SK-N-SH treated with all-trans-retinoic acid at 6 μM for 48 hours (cell line): ENCODE data around the gene BATF3.
A peak's percentile ranks its signal among the peaks of the same experiment; 100 is the strongest.

ENCODE experiments used
- ATAC-seq: fragments of 200-7000 bp; cut with Tn5 transposase; 3 replicates; pipeline ENCODE4 v1.9.1; 2020; ENCODE audit warnings: mild to moderate bottlenecking, moderate library complexity
- ARNTL ChIP-seq: fragments of 450-650 bp; formaldehyde crosslinking; IDR thresholded peaks from 2 replicates; pipeline ENCODE4 v1.5.0; 2020; ENCODE audit warnings: low read depth, mild to moderate bottlenecking, moderate library complexity, borderline replicate concordance
- BACH2 ChIP-seq: fragments of 250-450 bp; sonication (Bioruptor Pico); IDR thresholded peaks from 2 replicates; pipeline ENCODE4 v1.9.0; 2021; ENCODE audit warnings: mild to moderate bottlenecking, borderline replicate concordance
- CSDC2 ChIP-seq: fragments of 250-450 bp; sonication (Bioruptor Pico); IDR thresholded peaks from 2 replicates; pipeline ENCODE4 v1.5.0; 2020; ENCODE audit warnings: mild to moderate bottlenecking, moderate library complexity
- ESRRG ChIP-seq: fragments of 250-450 bp; sonication (Bioruptor Pico); IDR thresholded peaks from 2 replicates; pipeline ENCODE4 v1.6.1; 2021; ENCODE audit warnings: mild to moderate bottlenecking
- GLIS3 ChIP-seq: fragments of 250-450 bp; sonication (Bioruptor Pico); IDR thresholded peaks from 2 replicates; pipeline ENCODE4 v1.5.0; 2020; ENCODE audit warnings: mild to moderate bottlenecking, moderate library complexity
- ISL1 ChIP-seq: fragments of 250-450 bp; sonication (Bioruptor Pico); IDR thresholded peaks from 2 replicates; pipeline ENCODE4 v2.1.2; 2022; ENCODE audit warnings: mild to moderate bottlenecking, moderate library complexity
- OSR1 ChIP-seq: fragments of 250-450 bp; sonication (Bioruptor Pico); IDR thresholded peaks from 2 replicates; pipeline ENCODE4 v1.8.0; 2022; ENCODE audit warnings: moderate library complexity, mild to moderate bottlenecking, inconsistent platforms
- POU6F1 ChIP-seq: fragments of 250-450 bp; sonication (Bioruptor Pico); IDR thresholded peaks from 2 replicates; pipeline ENCODE4 v1.8.0; 2021; ENCODE audit warnings: low read depth, mild to moderate bottlenecking, moderate library complexity, borderline replicate concordance
- PPARA ChIP-seq: fragments of 250-450 bp; sonication (Bioruptor Pico); IDR thresholded peaks from 2 replicates; pipeline ENCODE4 v1.5.0; 2020; ENCODE audit warnings: mild to moderate bottlenecking, borderline replicate concordance
- RARB ChIP-seq: fragments of 250-450 bp; sonication (Bioruptor Pico); IDR thresholded peaks from 2 replicates; pipeline ENCODE4 v1.8.0; 2021; ENCODE audit warnings: mild to moderate bottlenecking, moderate library complexity
- TCF4 ChIP-seq: fragments of 250-450 bp; sonication (Bioruptor Pico); IDR thresholded peaks from 2 replicates; pipeline ENCODE4 v1.8.0; 2021; ENCODE audit warnings: mild to moderate bottlenecking, moderate library complexity, borderline replicate concordance
- TOX ChIP-seq: fragments of 250-450 bp; sonication (Bioruptor Pico); IDR thresholded peaks from 2 replicates; pipeline ENCODE4 v1.8.0; 2021; ENCODE audit warnings: mild to moderate bottlenecking, moderate library complexity, borderline replicate concordance
- TSHZ2 ChIP-seq: fragments of 250-450 bp; sonication (Bioruptor Pico); IDR thresholded peaks from 2 replicates; pipeline ENCODE4 v1.5.0; 2020; ENCODE audit warnings: mild to moderate bottlenecking, moderate library complexity
- ZFP3 ChIP-seq: fragments of 250-450 bp; sonication (Bioruptor Pico); IDR thresholded peaks from 2 replicates; pipeline ENCODE4 v1.5.0; 2020; ENCODE audit warnings: mild to moderate bottlenecking, moderate library complexity
- ZFP30 ChIP-seq: fragments of 450-650 bp; formaldehyde crosslinking; IDR thresholded peaks from 2 replicates; pipeline ENCODE4 v1.5.0; 2022; ENCODE audit warnings: mild to moderate bottlenecking, moderate library complexity
- ZNF565 ChIP-seq: fragments of 450-650 bp; formaldehyde crosslinking; conservative IDR thresholded peaks from 2 replicates; pipeline ENCODE4 v1.5.0; 2020; ENCODE audit warnings: low read depth, mild to moderate bottlenecking, moderate library complexity
- ZNF70 ChIP-seq: fragments of 450-650 bp; formaldehyde crosslinking; IDR thresholded peaks from 2 replicates; pipeline ENCODE4 v1.5.0; 2020; ENCODE audit warnings: mild to moderate bottlenecking, moderate library complexity
- ZNF8 ChIP-seq: fragments of 450-650 bp; formaldehyde crosslinking; IDR thresholded peaks from 2 replicates; pipeline ENCODE4 v1.5.0; 2020; ENCODE audit warnings: mild to moderate bottlenecking, moderate library complexity
- TF ChIP-seq, protein P1 (sequence below): fragments of 250-450 bp; sonication (Bioruptor Pico); IDR thresholded peaks from 2 replicates; pipeline ENCODE4 v1.5.1; 2020; ENCODE audit warnings: low read depth, mild to moderate bottlenecking, moderate library complexity
- TF ChIP-seq, protein P2 (sequence below): fragments of 250-450 bp; sonication (Bioruptor Pico); IDR thresholded peaks from 2 replicates; pipeline ENCODE4 v1.5.1; 2021; ENCODE audit warnings: mild to moderate bottlenecking, moderate library complexity

Gene BATF3

GRCh38 chr1:212699625-212700222, at the start of gene BATF3:
BATF3 (minus strand) TSS chr1:212699840; CDS start chr1:212699762, 78 bp downstream.
- TF ChIP-seq, protein P1, sequence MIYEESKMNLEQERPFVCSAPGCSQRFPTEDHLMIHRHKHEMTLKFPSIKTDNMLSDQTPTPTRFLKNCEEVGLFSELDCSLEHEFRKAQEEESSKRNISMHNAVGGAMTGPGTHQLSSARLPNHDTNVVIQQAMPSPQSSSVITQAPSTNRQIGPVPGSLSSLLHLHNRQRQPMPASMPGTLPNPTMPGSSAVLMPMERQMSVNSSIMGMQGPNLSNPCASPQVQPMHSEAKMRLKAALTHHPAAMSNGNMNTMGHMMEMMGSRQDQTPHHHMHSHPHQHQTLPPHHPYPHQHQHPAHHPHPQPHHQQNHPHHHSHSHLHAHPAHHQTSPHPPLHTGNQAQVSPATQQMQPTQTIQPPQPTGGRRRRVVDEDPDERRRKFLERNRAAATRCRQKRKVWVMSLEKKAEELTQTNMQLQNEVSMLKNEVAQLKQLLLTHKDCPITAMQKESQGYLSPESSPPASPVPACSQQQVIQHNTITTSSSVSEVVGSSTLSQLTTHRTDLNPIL (CRISPR knock-in tag): no peak
- TF ChIP-seq OSR1 (CRISPR knock-in tag) (no peak), TSHZ2 (no peak), ZNF8 (CRISPR knock-in tag) (no peak), BACH2 (CRISPR knock-in tag) (no peak), ESRRG (CRISPR knock-in tag) (no peak)
- TF ChIP-seq, protein P2, sequence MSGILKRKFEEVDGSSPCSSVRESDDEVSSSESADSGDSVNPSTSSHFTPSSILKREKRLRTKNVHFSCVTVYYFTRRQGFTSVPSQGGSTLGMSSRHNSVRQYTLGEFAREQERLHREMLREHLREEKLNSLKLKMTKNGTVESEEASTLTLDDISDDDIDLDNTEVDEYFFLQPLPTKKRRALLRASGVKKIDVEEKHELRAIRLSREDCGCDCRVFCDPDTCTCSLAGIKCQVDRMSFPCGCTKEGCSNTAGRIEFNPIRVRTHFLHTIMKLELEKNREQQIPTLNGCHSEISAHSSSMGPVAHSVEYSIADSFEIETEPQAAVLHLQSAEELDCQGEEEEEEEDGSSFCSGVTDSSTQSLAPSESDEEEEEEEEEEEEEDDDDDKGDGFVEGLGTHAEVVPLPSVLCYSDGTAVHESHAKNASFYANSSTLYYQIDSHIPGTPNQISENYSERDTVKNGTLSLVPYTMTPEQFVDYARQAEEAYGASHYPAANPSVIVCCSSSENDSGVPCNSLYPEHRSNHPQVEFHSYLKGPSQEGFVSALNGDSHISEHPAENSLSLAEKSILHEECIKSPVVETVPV (CRISPR knock-in tag): no peak
- peak; percentile 14 for ATAC-seq

- no peak for ATAC-seq
- no peak for TF ChIP-seq ZNF8 (CRISPR knock-in tag)
- TF ChIP-seq, protein P2 (CRISPR knock-in tag): no peak
- TF ChIP-seq ESRRG (CRISPR knock-in tag): no peak
- no peak for TF ChIP-seq PPARA (CRISPR knock-in tag)
- no peak for TF ChIP-seq ISL1 (CRISPR knock-in tag)
- TF ChIP-seq GLIS3: no peak
- TF ChIP-seq, protein P1 (CRISPR knock-in tag): no peak
- no peak for TF ChIP-seq CSDC2
- TF ChIP-seq OSR1 (CRISPR knock-in tag): no peak
- no peak for TF ChIP-seq TCF4
These were observed 46.9 kb upstream of the BATF3 start for GRCh38 chr1:212746546-212746945.

DNA sequence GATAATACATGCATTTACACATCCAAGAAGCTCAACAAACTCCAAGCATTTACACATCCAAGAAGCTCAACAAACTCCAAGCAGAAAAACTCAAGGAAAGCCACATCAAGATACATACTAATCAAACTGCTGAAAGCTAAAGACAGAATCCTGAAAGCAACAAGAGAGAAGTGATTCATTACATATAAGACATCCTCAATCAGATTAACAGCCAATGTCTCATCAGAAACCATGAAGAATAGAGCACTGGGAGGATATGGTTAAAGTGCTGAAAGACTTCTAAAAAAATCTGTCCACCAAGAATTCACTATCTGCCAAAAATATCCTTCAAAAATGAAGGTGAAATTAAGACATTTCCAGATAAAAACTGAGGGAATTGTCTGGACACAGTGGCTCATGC, 45.7 kb upstream of the BATF3 start:
- TF ChIP-seq CSDC2: no peak
- TF ChIP-seq POU6F1 (CRISPR knock-in tag): no peak
- TF ChIP-seq RARB (CRISPR knock-in tag): no peak
- no peak for TF ChIP-seq OSR1 (CRISPR knock-in tag)
- TF ChIP-seq ESRRG (CRISPR knock-in tag): no peak
- TF ChIP-seq BACH2 (CRISPR knock-in tag): no peak
- no peak for TF ChIP-seq ISL1 (CRISPR knock-in tag)
- no peak for TF ChIP-seq TOX (CRISPR knock-in tag)
- TF ChIP-seq PPARA (CRISPR knock-in tag): no peak
- TF ChIP-seq, protein P2 (CRISPR knock-in tag): no peak
- TF ChIP-seq ZNF70 (CRISPR knock-in tag): no peak
- TF ChIP-seq ARNTL (CRISPR knock-in tag): no peak
- TF ChIP-seq ZNF565 (CRISPR knock-in tag): no peak
- no peak for TF ChIP-seq ZFP3 (CRISPR knock-in tag)
- TF ChIP-seq ZNF8 (CRISPR knock-in tag): no peak
- TF ChIP-seq TCF4: no peak
- no peak for TF ChIP-seq ZFP30 (CRISPR knock-in tag)
- TF ChIP-seq GLIS3: no peak
- TF ChIP-seq TSHZ2: no peak
- TF ChIP-seq, all 23 proteins: peak for 0
- ATAC-seq: no peak
